ENCODE measurements around the gene REEP1. TPM values are rescaled to one million over a fixed set of nuclear protein-coding genes. Genes with fewer than 3 reads are reported as not detected.

The REEP1 gene
- polyA plus RNA-seq, 1 donor (not counting 4 experiments of a cell fraction or from before 2014, with no cell fraction given) = 0.30 TPM

DNA sequence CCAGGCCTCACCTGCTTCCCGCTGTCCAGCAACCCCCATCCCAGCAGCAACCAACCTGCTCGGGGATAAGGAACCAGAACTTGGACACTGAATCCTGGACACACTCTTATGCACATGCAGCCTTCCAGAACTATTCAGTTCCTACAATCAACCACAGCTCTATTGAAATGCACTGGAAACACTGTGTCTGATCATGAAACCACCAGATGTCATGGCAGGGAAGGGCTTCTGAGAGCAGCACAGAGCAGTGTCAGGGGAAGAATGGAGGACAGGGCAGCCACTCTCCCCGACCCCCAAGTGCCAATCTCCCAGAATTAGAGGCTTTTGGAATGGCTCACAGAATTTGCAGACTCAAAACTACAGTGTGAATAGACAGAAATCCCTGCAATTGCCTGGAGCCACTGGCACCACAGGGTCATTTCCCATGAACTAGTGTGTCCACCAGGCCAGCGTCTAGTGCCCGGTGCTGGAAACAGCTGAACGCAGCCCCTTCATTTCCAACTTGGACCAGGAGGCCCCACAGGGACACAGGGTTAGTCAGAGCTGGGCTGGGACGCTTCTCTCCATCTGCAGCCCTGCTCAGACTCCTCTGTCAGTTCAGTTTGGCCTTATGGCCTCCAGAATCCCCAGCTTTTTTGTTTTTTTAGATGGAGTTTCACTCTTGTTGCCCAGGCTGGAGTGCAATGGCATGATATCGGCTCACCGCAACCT is 112.6 kb downstream of the REEP1 start:
- Histone ChIP-seq H2AFZ (ENCODE audit: control insufficient read depth, low read length) (no peak overlapping the region), H3K9me1 (ENCODE audit: control insufficient read depth, extremely low read depth, insufficient read depth, low read length) (no peaks in the 10 kb centered on the region), H4K20me1 (ENCODE audit: control insufficient read depth, extremely low read depth, insufficient read depth, low read length) (no peaks in the 10 kb centered on the region), H3K27ac (ENCODE audit: control insufficient read depth, insufficient read depth, low read length) (no peak overlapping the region), H3K4me2 (ENCODE audit: control insufficient read depth, extremely low read depth, insufficient read depth, low read depth, low read length) (no peak overlapping the region), H3K4me3 (ENCODE audit: control insufficient read depth in 2 of 3, extremely low read depth in 1 of 3, insufficient read depth in 2 of 3, low read depth in 1 of 3, low read length in 3 of 3) (no peak overlapping the region), H3K27me3 (ENCODE audit: control insufficient read depth, extremely low read depth, insufficient read depth, low read length) (no peaks in the 10 kb centered on the region), H3K36me3 (ENCODE audit: control insufficient read depth in 2 of 2, extremely low read depth in 1 of 2, insufficient read depth in 2 of 2, low read length in 2 of 2) (no peaks in the 10 kb centered on the region), H3K4me1 (ENCODE audit: control insufficient read depth, extremely low read depth, insufficient read depth, low read length) (peaks cover 21% of the 10 kb centered on the region), H3K9ac (ENCODE audit: control insufficient read depth, extremely low read depth, insufficient read depth, low read length) (no peak overlapping the region), H3K9me3 (ENCODE audit: control insufficient read depth, low read depth, low read length) (no peaks in the 10 kb centered on the region), H3K79me2 (ENCODE audit: control insufficient read depth, insufficient read depth, low read length) (no peaks in the 10 kb centered on the region)
- DNase-seq (ENCODE audit: low read depth, low spot score) (no peak), FAIRE-seq (no peak)
- TF ChIP-seq, protein P1, sequence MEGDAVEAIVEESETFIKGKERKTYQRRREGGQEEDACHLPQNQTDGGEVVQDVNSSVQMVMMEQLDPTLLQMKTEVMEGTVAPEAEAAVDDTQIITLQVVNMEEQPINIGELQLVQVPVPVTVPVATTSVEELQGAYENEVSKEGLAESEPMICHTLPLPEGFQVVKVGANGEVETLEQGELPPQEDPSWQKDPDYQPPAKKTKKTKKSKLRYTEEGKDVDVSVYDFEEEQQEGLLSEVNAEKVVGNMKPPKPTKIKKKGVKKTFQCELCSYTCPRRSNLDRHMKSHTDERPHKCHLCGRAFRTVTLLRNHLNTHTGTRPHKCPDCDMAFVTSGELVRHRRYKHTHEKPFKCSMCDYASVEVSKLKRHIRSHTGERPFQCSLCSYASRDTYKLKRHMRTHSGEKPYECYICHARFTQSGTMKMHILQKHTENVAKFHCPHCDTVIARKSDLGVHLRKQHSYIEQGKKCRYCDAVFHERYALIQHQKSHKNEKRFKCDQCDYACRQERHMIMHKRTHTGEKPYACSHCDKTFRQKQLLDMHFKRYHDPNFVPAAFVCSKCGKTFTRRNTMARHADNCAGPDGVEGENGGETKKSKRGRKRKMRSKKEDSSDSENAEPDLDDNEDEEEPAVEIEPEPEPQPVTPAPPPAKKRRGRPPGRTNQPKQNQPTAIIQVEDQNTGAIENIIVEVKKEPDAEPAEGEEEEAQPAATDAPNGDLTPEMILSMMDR (optimal IDR thresholded peaks at IDR 0.05 in 1 of 3, IDR thresholded peaks at IDR 0.05 in 1 of 3, conservative IDR thresholded peaks at IDR 0.05 in 1 of 3; ENCODE audit: extremely low read depth in 1 of 3, insufficient read depth in 2 of 3, low read length in 3 of 3) = no peak
- TF ChIP-seq EZH2 (IDR thresholded peaks at IDR 0.05; ENCODE audit: low read length) = no peak
- dilution Hi-C loops (cut with MboI; ENCODE audit: extremely low pct_ligation_motif_present, low sequenced_read_pairs) = no loop called here

DNA sequence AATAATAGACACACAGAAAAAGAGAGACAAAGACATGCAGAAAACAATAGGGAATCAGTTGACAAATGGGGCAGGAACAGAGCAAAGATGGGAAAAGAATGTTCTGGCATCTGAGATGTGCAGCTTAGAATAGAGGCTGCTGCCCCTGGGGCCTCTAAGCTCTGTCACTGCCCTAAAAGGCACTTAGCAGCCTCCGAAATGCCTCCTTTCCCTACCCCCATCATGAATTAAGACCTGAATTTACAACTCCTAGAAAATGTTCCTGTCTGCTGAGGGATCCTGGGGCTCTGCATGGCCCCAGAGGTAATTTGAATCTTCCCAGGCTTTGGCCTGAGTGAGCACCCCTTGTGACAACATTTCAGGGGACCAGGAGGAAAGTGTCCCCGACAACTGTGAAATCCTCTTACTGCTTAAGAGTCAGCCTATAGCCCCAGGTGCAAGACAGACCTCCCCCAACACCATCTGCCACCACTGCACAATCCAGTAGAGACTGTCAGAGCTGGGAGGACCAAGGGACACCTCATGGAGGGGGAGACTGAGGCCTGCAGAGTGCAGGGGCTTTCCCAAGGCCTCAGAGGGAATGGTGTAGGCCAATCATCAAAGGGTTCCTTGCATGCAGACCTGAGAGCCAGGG is 113.4 kb downstream of the REEP1 start:
- Histone ChIP-seq H3K9me1 (ENCODE audit: control insufficient read depth, extremely low read depth, insufficient read depth, low read length) (no peaks in the 10 kb centered on the region), H3K27ac (ENCODE audit: control insufficient read depth, insufficient read depth, low read length) (no peak overlapping the region), H3K9me3 (ENCODE audit: control insufficient read depth, low read depth, low read length) (no peaks in the 10 kb centered on the region), H2AFZ (ENCODE audit: control insufficient read depth, low read length) (no peak overlapping the region), H4K20me1 (ENCODE audit: control insufficient read depth, extremely low read depth, insufficient read depth, low read length) (no peaks in the 10 kb centered on the region), H3K4me1 (ENCODE audit: control insufficient read depth, extremely low read depth, insufficient read depth, low read length) (peaks cover 19% of the 10 kb centered on the region), H3K4me2 (ENCODE audit: control insufficient read depth, extremely low read depth, insufficient read depth, low read depth, low read length) (no peak overlapping the region), H3K36me3 (ENCODE audit: control insufficient read depth in 2 of 2, extremely low read depth in 1 of 2, insufficient read depth in 2 of 2, low read length in 2 of 2) (no peaks in the 10 kb centered on the region), H3K4me3 (ENCODE audit: control insufficient read depth in 2 of 3, extremely low read depth in 1 of 3, insufficient read depth in 2 of 3, low read depth in 1 of 3, low read length in 3 of 3) (no peak overlapping the region), H3K9ac (ENCODE audit: control insufficient read depth, extremely low read depth, insufficient read depth, low read length) (no peak overlapping the region), H3K79me2 (ENCODE audit: control insufficient read depth, insufficient read depth, low read length) (no peaks in the 10 kb centered on the region), H3K27me3 (ENCODE audit: control insufficient read depth, extremely low read depth, insufficient read depth, low read length) (no peaks in the 10 kb centered on the region)
- dilution Hi-C loops (cut with MboI; ENCODE audit: extremely low pct_ligation_motif_present, low sequenced_read_pairs) = no loop called here
- FAIRE-seq (no peak), DNase-seq (ENCODE audit: low read depth, low spot score) (no peak)
- TF ChIP-seq, protein P1 (optimal IDR thresholded peaks at IDR 0.05 in 1 of 3, IDR thresholded peaks at IDR 0.05 in 1 of 3, conservative IDR thresholded peaks at IDR 0.05 in 1 of 3; ENCODE audit: extremely low read depth in 1 of 3, insufficient read depth in 2 of 3, low read length in 3 of 3) = no peak
- no peak for TF ChIP-seq EZH2 (IDR thresholded peaks at IDR 0.05; ENCODE audit: low read length)

Data from keratinocyte (primary cell).